ENCODE results near the gene TFB1M. TPM values are rescaled to one million over a fixed set of nuclear protein-coding genes. Genes with fewer than 3 reads are reported as not detected.

Gene TFB1M
- total and polyA plus RNA-seq, 9 donors, result 6.7 to 18.5 (median 14.6) TPM

- H3K4me1 ChIP-seq (ENCODE audit: insufficient read depth), result no peaks in the 10 kb centered on the region
- no peak overlapping the region for H3K27ac ChIP-seq
- no peaks in the 10 kb centered on the region for H3K27me3 ChIP-seq
- H3K4me3 ChIP-seq, result no peak overlapping the region
- 81 to 85% (median 84%) methylated on average over 13 of the region's 13 CpGs for WGBS, 3 donors
- no peaks in the 10 kb centered on the region for H3K36me3 ChIP-seq
- no peaks in the 10 kb centered on the region for H3K9me3 ChIP-seq
- TF ChIP-seq EP300 (IDR thresholded peaks at IDR 0.05) (no peak), POLR2A (IDR thresholded peaks at IDR 0.05) (no peak)
- TF ChIP-seq, protein P1, sequence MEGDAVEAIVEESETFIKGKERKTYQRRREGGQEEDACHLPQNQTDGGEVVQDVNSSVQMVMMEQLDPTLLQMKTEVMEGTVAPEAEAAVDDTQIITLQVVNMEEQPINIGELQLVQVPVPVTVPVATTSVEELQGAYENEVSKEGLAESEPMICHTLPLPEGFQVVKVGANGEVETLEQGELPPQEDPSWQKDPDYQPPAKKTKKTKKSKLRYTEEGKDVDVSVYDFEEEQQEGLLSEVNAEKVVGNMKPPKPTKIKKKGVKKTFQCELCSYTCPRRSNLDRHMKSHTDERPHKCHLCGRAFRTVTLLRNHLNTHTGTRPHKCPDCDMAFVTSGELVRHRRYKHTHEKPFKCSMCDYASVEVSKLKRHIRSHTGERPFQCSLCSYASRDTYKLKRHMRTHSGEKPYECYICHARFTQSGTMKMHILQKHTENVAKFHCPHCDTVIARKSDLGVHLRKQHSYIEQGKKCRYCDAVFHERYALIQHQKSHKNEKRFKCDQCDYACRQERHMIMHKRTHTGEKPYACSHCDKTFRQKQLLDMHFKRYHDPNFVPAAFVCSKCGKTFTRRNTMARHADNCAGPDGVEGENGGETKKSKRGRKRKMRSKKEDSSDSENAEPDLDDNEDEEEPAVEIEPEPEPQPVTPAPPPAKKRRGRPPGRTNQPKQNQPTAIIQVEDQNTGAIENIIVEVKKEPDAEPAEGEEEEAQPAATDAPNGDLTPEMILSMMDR (IDR thresholded peaks at IDR 0.05), result no peak
- intact Hi-C loops (cut with DNase I), result loop anchor here in 1 of 4 donors (10.0 kb wide), 1 partner anchor 81 kb away; no protein-coding TSS in a partner anchor
- no peak for DNase-seq
These were observed 58.0 kb downstream of the TFB1M start for GRCh38 chr6:155256122-155256795.

DNA sequence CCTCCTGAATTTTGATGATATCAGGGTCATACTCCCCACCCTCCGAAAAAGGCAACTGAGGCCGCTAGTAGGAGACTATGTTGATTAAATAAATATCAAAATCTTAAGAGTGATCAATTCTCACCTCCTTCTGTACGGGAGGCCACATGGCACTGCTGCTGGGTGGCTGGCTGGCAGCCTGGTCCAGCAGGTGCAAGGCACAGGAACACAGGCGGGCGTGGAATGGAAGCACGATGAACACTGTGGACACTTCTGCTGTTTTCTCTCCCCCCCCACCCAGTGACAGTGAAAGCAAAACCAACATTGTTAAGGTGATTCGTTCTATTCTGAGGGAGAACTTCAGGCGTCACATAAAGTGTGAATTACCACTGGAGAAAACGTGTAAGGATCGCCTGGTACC is 60.1 kb downstream of the TFB1M start:
- no peak overlapping the region for H3K27ac ChIP-seq

GRCh38 chr6:155253337-155253736 is 60.9 kb downstream of the TFB1M start:
- DNase-seq, result no peak
- no peaks in the 10 kb centered on the region for H3K9me3 ChIP-seq
- H3K4me1 ChIP-seq (ENCODE audit: insufficient read depth), result no peaks in the 10 kb centered on the region
- 48 to 70% (median 66%) methylated on average over 1 of the region's 1 CpG for WGBS, 3 donors
- H3K27ac ChIP-seq, result no peak overlapping the region
- H3K36me3 ChIP-seq, result no peaks in the 10 kb centered on the region
- intact Hi-C loops (cut with DNase I), result loop anchor here in 1 of 4 donors (10.0 kb wide), 1 partner anchor 79 kb away; no protein-coding TSS in a partner anchor
- TF ChIP-seq POLR2A (IDR thresholded peaks at IDR 0.05), result no peak
- no peak for TF ChIP-seq EP300 (IDR thresholded peaks at IDR 0.05)
- TF ChIP-seq, protein P1 (IDR thresholded peaks at IDR 0.05), result no peak
- H3K4me3 ChIP-seq, result no peak overlapping the region
- H3K27me3 ChIP-seq, result no peaks in the 10 kb centered on the region

More for the DNA sequence above, 60.1 kb downstream of the TFB1M start:
- Histone ChIP-seq H3K27me3 (no peaks in the 10 kb centered on the region), H3K36me3 (no peaks in the 10 kb centered on the region), H3K9me3 (no peaks in the 10 kb centered on the region), H3K4me1 (ENCODE audit: insufficient read depth) (no peaks in the 10 kb centered on the region), H3K4me3 (no peak overlapping the region)
- WGBS, 3 donors, result 92 to 94% (median 94%) methylated on average over 10 of the region's 10 CpGs
- intact Hi-C loops (cut with DNase I), result loop anchor here in 1 of 4 donors (10.0 kb wide), 1 partner anchor 79 kb away; no protein-coding TSS in a partner anchor
- no peak for TF ChIP-seq POLR2A (IDR thresholded peaks at IDR 0.05)
- TF ChIP-seq, protein P1 (IDR thresholded peaks at IDR 0.05), result no peak
- TF ChIP-seq EP300 (IDR thresholded peaks at IDR 0.05), result no peak
- no peak for DNase-seq

- Histone ChIP-seq H3K36me3 (no peaks in the 10 kb centered on the region), H3K4me3 (no peak overlapping the region), H3K27me3 (no peaks in the 10 kb centered on the region), H3K27ac (no peak overlapping the region), H3K9me3 (no peaks in the 10 kb centered on the region), H3K4me1 (ENCODE audit: insufficient read depth) (peaks cover 2% of the 10 kb centered on the region)
- intact Hi-C loops (cut with DNase I), result loop anchor here in 1 of 4 donors (10.0 kb wide), 1 partner anchor 78 kb away; no protein-coding TSS in a partner anchor
- no peak for DNase-seq
- TF ChIP-seq POLR2A (IDR thresholded peaks at IDR 0.05), result no peak
- TF ChIP-seq EP300 (IDR thresholded peaks at IDR 0.05), result no peak
- TF ChIP-seq, protein P1 (IDR thresholded peaks at IDR 0.05), result no peak
- WGBS, 3 donors, result 94 to 95% (median 95%) methylated on average over 8 of the region's 8 CpGs
These were observed 61.7 kb downstream of the TFB1M start for GRCh38 chr6:155252581-155252980.

All from ovary (tissue), 9 donors.